Amniotic epithelial cell (primary cell): Measurements from ENCODE around the gene WDR82.

Experiments
- DNase-seq: peaks from one replicate; pipeline ENCODE4 v3.0.0-alpha.2; 2010; ENCODE audit warnings: low read depth

Gene WDR82

DNA sequence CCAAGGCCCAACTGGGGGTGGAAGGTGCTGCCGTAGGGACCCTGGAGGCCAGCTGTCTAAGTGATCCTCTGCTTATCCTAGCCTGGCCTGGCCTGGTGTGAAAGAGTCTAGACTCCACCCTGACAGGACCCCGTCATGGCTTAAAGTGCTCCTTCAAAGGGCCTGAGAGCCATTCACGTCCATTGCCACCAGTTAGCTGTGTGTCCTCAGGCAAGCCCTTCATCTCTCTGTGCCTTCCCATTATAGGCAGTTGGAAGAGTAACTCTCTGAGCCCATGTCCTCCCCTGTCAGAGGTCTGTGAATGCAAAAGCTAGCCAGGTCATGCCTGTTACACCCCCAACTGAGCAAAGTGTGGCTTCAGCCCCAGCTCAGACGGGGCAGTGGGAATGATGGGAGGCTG, 28.5 kb upstream of the WDR82 start:
- DNase-seq, result no peak

DNA sequence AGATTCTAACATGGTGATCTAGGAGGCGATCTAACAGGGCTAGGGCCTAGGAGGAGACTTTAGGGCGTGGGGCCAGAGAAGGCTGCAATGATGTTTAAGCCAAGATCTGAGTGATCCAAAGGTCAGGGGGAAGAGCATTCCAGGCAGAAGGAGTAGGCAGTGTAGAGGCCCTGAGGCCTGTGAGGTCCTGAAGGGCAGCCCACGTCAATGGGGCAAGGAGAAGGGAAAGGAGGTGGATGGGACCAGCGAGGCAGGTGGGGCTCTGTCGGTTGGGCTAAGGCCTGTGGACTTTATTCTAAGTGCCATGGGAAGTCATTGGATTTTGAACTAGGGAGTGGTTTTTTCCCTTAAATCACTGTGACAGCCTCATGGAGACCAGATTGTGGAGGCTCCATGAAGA, 27.5 kb upstream of the WDR82 start:
- DNase-seq, result no peak

DNA sequence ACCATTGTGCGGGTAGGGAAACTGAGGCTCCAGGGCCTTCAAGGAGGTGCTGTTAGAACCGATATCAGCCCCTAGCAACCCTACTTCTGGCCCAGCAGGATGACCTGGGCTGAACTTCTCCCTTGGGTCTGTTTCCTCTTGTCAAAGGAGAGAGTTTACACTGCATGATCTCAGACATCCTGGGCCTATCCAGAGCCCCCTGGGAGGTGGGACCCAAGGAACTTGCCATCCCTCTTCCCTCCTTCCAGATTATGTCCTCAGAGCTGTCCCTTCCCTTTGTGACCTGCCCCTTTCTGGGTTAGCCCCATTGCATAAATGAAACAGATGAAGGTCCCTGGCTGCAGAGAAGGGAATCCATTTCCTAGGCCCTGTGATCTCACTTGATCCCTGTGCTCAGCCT, 25.4 kb upstream of the WDR82 start:
- no peak for DNase-seq

DNA sequence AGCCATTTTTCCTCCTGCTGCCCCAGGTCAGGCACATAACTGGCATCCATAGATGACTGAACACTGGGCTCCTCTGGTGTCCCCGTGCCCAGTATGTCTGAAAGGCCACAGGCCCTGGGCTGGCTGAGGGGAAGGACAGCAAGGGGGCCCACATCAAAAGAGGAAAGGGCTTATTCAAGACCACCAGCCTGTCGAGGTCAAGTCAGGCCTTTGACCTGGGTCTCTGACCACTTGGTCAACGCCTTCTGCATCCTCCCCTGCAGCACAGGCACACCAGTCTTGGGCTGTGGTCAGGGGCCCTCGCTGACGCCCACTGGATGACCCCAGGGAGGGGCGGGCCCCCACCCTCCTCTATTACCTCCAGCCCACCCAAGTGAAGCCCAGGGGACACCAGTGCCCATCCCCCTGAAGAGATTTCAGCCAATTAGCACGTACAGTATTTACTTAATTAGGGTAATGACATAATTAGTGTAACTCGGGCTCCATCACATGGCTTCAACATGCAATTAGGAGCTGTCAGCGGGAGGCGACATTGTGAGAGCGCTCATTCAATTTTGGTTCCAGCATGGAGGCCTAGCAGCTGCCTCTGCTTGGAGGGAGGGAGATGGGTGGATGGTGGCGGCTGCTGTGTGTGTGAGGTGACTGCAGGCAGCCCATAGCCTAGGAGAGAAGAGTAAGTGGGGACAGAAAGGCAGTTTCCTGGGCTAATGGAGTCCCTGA, 24.1 kb upstream of the WDR82 start:
- no peak for DNase-seq

DNA sequence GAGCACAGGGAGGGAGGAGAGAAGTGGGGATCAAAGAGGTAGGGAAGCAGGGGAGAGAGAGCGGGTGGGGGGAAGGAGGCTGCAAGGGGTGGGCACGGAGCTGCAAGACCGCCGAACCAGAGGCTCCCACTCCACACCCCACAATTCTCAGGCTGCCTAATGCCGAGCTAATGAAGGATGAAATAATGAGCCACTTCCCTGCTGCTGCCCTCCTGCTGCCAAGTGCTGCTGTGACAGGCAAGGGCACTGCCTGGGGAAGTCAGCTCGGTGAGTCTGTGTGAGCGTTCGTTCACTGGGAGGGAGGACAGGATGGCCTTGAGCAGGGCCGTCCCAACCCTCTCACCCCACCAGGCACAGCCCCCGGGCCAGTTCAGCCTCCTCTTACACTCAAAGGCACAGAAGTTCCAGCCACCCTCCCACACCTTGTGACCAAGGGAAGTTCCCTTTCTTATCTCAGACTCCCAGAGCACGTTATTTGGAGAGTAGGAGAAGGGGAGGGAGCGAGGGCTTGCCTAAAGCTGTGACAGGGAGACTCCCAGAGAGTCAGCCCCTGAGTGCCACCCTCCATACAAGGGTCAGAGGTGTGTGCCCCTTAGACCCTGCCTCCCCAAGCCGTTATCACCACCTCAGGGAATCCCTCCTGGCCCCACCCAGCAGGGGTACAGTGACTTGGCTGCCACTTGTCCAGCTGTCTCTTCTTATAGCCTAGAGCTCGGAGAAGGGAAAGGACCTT, 21.6 kb upstream of the WDR82 start:
- peak; percentile 44 for DNase-seq

DNA sequence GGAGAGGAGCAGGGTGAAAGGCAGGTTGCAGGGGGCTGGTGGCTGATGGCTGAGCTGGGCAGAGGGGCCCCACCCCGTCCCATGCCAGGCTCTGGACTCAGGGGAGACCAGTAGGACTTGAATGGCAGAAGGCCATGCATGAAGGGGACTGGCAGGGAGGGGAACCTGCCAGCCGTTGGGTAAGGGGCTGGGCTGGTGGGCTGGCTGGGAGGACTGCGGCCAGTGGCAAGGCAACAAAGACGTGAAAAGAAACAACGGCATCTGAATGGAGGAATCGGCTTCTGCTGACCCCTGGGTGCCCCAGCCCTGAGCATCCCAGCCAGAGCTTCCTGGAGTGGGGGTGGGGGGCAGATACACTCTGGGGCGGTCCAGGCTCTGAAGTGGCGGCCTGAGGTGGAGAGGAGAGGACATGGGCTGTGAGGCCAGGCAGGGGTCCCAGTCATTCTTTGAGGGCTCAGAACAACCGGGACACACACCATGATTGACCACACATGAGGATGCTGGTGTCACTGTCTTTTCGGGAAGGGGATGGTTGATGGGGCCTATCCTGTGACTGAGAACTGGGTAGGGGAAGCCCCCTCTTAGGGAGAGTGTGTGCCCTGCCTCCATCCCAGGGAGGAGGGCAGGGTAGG, 20.9 kb upstream of the WDR82 start:
- DNase-seq, result no peak

DNA sequence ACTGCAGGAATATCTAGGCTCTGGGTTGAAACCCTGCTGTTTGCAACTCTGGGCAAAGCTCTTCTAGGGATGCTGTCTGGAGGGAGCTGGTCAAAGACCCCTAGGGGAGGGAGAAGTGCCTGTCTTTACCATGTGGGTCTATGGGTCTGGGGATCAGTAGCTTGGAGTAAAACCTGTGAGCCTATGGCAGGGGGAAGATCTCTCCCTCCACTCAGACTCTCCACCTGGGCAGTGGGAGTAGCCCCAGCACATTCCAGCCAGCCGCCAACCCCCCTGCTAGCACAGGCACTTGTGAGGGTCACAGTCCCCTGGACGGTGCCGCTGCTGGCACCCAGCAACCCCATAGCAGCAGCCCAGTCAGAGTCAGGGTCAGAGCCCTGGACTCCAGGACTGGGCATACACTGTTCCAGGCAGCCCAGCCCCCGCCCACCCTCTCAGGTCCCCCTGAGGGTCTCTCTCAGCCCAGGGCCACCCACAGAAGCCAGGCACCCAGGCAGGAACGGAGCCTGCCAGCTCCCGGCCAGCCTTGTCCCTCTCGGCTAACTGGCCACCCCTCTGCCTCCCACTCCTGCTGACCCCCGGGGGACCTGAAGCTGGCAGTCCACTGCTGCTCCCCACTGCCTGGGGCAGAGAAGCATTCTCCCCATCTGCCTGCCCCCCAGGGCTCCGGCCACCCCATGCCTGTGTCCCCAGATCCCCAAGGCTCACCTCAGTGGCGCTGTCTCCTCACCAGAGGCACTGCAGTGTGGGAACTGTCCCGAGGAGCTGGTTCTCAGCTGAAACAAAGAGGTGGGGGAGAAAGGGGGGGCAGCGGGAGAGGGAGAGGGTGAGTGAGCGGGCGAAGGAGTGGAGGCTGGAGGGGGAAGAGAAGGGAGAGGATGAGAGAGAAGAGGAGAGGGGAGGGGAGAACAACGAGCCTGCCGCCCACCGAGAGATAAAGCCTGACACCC, 20.0 kb upstream of the WDR82 start:
- DNase-seq, result no peak

DNA sequence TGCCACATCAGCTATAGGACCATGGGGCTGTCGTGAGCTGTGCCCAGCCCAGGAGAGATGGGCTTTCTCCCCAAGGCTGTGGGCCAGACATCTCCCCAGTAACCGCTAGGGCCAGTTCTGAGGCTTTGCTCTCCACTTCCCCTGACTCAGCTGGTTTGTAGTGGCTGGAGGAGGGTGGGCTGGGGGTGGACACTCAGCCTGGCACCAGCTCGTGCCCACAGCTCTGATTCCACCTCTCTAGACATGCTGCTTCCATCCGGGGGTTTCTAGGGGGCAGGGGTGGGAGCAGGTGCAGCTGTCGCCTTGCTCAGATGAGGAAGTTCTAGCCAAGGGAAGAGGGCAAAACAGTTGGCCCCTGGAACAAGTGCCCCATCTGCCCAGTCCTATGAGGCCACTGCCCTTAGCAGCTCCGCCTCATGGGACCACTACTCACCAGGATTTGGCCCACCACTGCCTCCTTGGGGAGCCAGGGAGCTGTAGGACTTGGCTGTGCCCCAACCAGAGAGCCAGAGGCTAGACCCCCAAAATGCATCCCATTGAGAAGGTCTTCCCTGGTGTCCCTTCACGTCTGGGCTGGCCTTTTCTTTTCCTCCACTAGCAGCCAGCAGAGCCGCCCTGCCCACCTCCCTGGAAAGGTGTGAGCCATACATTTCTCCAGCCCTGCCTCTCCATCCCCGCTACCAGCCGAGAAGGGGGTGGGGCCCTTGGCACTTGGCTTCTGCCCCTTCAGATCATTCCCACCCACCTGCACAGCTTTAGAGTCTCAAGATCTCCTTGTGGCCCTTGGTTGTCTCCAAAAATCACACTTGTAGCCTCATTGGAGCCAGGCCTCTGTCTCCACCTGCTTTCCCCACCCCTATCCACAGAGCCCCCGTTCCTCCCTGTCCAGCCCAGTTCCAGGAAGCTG, 19.0 kb upstream of the WDR82 start:
- DNase-seq, result no peak

DNA sequence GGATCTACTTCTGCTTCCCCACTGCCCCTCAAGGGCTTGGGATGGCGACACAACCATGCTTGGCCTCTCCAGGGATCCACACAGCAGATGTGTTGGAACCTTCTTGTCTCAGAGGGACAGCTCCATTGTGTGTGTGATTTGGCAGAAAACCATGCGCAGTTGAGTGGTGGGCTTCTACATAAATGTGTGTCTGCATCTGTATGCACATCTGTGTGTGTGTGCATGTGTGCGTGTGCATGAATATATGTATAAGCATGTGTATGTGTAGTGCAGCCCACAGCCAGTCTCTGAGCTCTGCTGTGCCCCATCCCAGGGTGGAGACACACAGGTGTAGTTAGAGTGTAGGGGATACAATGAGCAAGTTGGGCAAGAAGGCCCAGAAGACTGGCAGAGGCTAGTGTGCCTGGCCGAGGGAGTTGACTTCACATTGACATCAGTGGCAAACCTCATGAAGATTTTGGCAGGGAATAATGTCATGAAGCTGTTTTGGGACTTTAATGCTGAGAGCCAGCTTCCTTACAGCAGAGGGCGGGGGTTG, 17.3 kb upstream of the WDR82 start:
- no peak for DNase-seq

DNA sequence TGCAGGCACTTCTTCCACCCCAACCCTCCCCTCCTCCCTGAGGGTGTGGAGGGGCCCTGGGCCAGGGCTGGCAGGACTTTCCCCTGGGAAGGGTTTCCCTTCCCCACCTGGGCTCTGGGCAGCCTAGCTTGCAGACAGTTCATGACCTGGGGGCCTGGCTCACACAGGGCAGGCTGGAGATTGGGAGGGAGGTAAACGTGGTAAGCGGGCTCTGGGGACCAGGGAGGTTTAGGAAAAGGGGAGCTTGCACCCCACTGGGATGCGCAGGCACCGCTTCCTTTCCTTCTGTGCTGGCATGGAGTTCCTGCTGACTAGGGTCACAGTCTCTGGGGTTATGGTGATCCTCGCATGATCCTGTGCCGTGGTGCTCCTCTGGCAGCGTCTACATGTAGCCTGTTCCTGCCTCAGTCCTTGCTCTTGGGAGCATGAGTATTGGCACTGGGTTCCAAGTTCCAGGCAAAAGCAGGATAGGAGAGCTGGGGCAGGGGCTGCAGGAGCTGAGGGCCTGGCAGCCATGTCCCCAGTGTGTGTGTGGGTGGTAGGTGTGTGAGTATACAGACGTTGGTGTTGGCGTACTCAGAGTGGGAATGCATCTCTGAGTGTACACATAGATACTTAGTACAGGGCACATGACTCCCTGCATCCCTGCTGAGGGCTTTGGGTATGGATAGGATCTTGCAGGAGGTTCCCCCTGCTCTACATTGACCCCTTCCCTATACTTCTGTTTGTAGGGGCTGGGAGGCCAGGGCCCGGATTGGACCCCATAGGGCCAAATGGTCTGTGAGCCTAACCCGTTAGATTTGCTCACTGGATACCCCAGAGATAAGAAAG, 16.1 kb upstream of the WDR82 start:
- no peak for DNase-seq

DNA sequence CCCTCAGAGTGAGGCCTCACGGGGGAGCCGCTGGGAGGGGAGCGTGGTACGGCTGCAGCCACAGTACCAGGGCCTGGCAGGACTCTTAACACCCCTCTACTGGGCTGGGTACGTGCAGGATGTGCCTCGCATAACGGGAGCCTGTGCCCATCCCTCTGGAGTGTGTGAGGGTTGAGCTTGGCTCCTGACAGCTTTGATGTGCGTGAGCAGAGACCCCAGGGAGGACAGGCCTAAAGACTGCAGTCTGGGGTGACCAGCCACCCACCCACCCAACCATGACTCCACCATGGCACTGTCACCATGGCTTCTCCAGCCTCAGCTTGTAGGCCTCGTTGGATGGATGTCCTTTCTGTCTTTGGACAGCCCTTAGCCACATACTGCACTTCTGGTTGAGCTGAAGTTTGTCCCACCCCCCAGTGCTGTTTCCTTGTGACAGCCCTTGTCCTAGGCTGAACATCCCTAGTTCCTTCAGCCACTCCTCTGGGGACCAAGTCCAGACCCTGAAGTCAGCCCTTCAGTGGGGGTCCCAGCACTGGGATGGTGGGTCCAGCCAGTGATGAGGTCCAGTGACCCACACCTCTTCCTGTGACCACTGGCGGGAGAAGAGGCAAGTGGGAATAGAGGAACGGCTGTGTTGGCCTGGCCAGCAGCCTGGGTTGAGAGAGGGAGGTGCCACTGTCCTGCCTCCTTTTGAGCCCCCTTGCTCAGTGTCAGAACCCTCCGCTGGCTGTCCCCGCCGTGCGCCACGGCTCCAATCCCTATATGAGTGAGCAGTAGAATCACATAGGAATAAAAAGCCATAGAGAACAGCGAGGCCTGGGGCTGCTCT, 15.3 kb upstream of the WDR82 start:
- DNase-seq, result no peak

DNA sequence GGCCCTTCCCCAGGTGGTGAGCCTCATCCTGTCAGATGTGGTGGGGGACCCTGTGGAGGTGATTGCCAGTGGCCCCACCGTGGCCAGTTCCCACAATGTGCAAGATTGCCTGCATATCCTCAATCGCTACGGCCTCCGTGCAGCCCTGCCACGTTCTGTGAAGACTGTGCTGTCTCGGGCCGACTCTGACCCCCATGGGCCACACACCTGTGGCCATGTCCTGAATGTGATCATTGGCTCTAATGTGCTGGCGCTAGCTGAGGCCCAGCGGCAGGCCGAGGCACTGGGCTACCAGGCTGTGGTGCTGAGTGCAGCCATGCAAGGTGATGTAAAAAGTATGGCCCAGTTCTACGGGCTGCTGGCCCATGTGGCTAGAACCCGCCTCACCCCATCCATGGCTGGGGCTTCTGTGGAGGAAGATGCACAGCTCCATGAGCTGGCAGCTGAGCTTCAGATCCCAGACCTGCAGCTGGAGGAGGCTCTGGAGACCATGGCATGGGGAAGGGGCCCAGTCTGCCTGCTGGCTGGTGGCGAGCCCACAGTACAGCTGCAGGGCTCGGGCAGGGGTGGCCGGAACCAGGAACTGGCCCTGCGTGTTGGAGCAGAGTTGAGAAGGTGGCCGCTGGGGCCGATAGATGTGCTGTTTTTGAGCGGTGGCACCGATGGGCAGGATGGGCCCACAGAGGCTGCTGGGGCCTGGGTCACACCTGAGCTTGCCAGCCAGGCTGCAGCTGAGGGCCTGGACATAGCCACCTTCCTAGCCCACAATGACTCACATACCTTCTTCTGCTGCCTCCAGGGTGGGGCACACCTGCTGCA, 14.0 kb upstream of the WDR82 start:
- DNase-seq, result no peak

DNA sequence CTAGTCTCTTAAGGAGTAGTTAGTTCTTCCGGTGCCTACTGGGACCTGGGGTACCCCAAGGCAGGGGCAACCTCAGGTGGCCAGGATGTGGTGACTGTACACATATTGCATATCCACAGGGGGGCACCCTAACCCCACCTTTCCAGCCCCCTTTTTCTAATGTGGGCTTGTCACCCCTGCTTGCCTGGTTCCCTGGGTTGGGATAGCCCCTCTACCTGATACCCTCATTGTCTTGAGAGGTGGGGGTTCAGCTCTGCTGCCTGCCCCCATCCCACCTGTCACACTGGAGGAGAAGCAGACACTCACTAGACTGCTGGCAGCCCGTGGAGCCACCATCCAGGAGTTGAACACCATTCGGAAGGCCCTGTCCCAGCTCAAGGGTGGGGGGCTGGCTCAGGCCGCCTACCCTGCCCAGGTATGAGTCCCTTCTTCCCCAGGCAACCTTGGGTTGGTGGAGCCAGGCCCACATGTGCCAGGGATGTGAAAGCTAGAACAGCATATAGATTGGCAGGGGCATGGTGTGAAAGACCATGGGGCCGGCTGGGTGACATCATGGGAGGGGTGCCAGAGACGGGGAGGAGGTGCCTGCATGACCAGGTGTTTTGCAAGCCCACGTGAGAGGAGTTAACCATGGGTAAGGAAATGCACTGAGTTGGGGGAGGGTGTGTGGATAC, 13.2 kb upstream of the WDR82 start:
- DNase-seq, result no peak

DNA sequence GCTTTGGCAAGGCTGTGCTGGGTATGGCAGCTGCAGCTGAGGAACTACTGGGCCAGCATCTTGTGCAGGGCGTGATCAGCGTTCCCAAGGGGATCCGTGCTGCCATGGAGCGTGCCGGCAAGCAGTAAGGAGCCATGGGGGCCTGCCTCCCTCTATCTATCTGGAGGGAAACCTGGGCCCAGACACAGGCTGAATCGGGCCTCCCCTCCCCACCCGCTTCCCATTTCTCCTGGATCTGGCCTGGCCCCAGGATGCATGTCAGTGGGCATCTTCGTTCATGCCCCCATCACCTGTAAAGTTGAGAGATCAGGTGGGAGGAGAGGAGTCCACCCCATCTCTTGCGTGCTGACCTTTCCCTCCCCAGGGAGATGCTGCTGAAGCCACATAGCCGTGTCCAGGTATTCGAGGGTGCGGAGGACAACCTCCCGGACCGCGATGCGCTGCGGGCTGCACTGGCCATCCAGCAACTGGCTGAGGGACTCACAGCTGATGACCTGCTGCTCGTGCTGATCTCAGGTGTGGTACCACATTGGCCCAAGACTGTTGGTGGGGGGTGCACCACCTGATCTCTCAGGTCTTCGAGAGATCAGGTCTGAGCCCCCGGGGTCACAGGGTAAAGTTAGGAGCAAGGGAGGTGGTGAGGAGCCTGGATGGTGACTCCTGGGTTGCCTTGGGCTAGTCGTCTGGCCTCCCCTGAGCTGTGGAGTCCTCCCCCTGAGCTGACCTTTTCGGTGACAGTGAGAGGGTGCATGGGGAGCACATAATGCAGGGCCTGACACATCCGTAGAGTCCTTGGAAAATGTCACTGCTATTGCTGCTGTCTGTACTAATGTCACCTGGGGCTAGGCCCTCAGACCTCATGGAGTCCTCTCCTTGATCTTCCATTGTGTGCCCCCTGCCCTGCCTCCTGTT, 12.4 kb upstream of the WDR82 start:
- no peak for DNase-seq

DNA sequence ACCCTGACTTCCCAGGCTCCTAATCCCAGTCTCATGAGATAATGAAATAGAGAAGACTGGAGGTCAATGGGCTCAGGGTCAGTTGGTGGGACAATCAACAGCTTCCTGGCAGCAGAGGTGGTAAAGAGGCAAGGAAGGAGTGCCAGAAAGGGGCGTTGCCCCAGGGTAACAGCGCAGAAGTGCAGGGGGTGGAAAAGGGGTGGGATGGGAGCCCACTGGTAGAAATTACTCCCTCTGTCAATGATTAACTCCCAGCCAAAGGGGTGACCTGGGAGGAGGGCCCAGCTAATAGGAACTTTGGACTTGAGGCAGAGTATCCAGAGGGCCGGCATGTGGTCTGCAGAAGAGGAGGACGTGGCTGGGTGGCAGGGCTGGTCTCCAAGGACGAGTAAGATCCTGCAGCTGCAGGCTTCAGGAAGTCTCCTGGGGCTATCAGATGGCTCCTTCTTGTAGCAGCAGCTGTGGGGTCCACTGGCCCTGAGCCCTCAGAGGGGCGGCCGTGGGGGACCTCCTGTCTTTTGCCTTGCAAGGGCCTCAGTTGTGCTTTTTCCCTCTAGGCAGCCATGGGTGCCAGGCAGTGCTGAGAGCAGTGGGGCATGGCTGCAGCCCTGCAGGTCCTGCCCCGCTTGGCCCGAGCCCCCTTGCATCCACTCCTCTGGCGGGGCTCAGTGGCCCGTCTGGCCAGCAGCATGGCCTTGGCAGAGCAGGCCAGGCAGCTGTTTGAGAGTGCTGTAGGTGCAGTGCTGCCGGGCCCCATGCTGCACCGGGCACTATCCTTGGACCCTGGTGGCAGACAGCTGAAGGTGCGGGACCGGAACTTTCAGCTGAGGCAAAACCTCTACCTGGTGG, 11.5 kb upstream of the WDR82 start:
- DNase-seq, result no peak

DNA sequence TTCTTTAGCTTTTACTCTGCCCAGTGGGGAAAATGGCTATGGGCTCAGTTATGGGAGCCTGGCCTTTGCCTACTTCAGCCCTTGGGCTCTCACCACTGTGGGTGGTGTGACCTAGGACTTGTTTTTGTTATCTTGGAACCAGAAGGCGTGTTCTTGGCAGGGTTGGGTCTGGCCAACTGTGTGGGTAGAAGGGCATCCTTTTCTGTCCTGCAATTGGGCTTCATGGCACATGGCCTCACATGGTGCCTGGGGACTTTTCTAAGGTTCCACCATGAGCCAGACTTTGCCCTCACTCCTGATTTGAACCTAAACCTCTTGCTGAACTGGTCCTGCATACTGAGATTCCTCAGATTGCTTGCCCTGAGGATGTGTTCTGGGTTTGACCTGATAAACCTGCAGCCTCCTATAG, 10.9 kb upstream of the WDR82 start:
- DNase-seq, result no peak
